HEK293 (cell line): ENCODE data around the gene NUDT3.

Source experiments
- CTCF ChIA-PET: fragments of 350-600 bp; formaldehyde crosslinking; extraction: SDS; loops from one replicate; lab custom pipeline; 2021; ENCODE audit warnings: antibody characterized with exemption; lab: Yijun Ruan, JAX
- POLR2A ChIA-PET: fragments of 300-600 bp; formaldehyde crosslinking; extraction: SDS; loops from one replicate; lab custom pipeline; 2020; ENCODE audit warnings: antibody characterized with exemption, inconsistent platforms; lab: Yijun Ruan, JAX
- H3K27ac ChIP-seq: fragments of 200-500 bp; sonication (Bioruptor generic); 2 replicates; pipeline ENCODE4 v1.5.1; 2014; ENCODE audit warnings: low read depth, low read length, control low read depth, inconsistent platforms; ENCODE audit errors: extremely low read depth
- H3K36me3 ChIP-seq, 2 experiments: fragments of 200-500 bp in 1 of 2; sonication (Bioruptor generic) in 1 of 2; 1 replicate in 1 of 2; 2 replicates in 1 of 2; pipeline ENCODE4 v1.5.1; 2014 to 2017; ENCODE audit warnings: inconsistent platforms in 2 of 2, low read length in 2 of 2; ENCODE audit not compliant: control insufficient read depth in 2 of 2, insufficient read depth in 1 of 2
- H3K4me1 ChIP-seq: fragments of 200-500 bp; sonication (Bioruptor generic); 2 replicates; pipeline ENCODE4 v1.5.1; 2014; ENCODE audit warnings: mild to moderate bottlenecking, low read length, inconsistent platforms; ENCODE audit not compliant: control insufficient read depth, insufficient read depth
- H3K4me3 ChIP-seq: 2 replicates; pipeline ENCODE4 v1.5.1; 2011; ENCODE audit warnings: low read depth, mild to moderate bottlenecking, control low read depth, low read length, moderate library complexity
- H3K9me3 ChIP-seq: fragments of 200-500 bp; sonication (Bioruptor generic); 2 replicates; pipeline ENCODE4 v1.5.1; 2014; ENCODE audit warnings: low read depth, low read length, inconsistent platforms; ENCODE audit not compliant: control insufficient read depth, insufficient read depth
- EGR2 ChIP-seq: fragments of 450-650 bp; formaldehyde crosslinking; IDR thresholded peaks from 2 replicates; pipeline ENCODE4 v1.5.1; 2016; ENCODE audit warnings: low read depth, missing biosample characterization, missing genetic modification characterization
- KLF8 ChIP-seq: fragments of 450-650 bp; formaldehyde crosslinking; IDR thresholded peaks from 2 replicates; pipeline ENCODE4 v1.5.1; 2016; ENCODE audit warnings: missing biosample characterization, missing genetic modification characterization
- TSHZ1 ChIP-seq: fragments of 450-650 bp; formaldehyde crosslinking; IDR thresholded peaks from 2 replicates; pipeline ENCODE4 v1.5.1; 2016; ENCODE audit warnings: missing biosample characterization, missing genetic modification characterization, borderline replicate concordance
- ZFHX2 ChIP-seq: fragments of 450-650 bp; formaldehyde crosslinking; conservative IDR thresholded peaks from 2 replicates; pipeline ENCODE4 v1.5.1; 2016; ENCODE audit warnings: missing biosample characterization, missing genetic modification characterization
- ZNF214 ChIP-seq: fragments of 450-650 bp; formaldehyde crosslinking; IDR thresholded peaks from 2 replicates; pipeline ENCODE4 v1.5.1; 2017; ENCODE audit warnings: missing biosample characterization, mild to moderate bottlenecking, missing genetic modification characterization, borderline replicate concordance
- ZNF350 ChIP-seq: fragments of 450-650 bp; formaldehyde crosslinking; IDR thresholded peaks from 2 replicates; pipeline ENCODE4 v1.5.0; 2017; ENCODE audit warnings: missing biosample characterization, mild to moderate bottlenecking, missing genetic modification characterization
- ZNF354C ChIP-seq: fragments of 450-650 bp; formaldehyde crosslinking; IDR thresholded peaks from 2 replicates; pipeline ENCODE4 v1.5.1; 2016; ENCODE audit warnings: missing biosample characterization, missing genetic modification characterization, low read depth, borderline replicate concordance
- ZNF585B ChIP-seq: fragments of 450-650 bp; formaldehyde crosslinking; IDR thresholded peaks from 2 replicates; pipeline ENCODE4 v1.5.1; 2016; ENCODE audit warnings: missing biosample characterization, missing genetic modification characterization
- TF ChIP-seq, protein P1 (sequence below): fragments of 450-650 bp; formaldehyde crosslinking; IDR thresholded peaks from 2 replicates; pipeline ENCODE4 v1.5.1; 2016; ENCODE audit warnings: missing biosample characterization, missing genetic modification characterization, low read depth

NUDT3 gene

DNA sequence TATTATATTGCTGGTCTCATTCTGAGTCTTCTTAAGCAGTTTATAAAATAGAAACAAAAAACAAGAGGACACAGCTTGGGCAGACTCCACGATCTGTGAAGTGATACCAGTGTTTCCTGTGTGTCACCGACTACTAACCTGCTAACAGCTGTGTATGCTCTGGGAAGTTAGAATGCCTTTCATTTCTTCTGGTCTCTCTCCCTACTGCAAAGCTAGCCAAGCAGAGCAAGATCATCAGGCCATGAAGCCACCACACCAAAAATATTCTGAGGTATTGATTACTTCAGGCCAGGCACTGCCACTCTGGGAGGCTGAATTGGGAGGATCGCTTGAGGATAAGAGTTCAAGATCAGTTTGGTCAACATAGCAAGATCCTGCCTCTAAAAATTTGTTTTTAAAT is 96.7 kb downstream of the NUDT3 start:
- Histone ChIP-seq H3K27ac (no peak overlapping the region), H3K9me3 (no peaks in the 10 kb centered on the region), H3K4me3 (no peak overlapping the region), H3K36me3 (peaks cover 9 to 15% of the 10 kb centered on the region in 2 experiments; a peak in 2 of 3 replicates), H3K4me1 (0 out of 2 replicates have a peak, but pooled peaks cover 3% of the 10 kb centered on the region)
- ChIA-PET CTCF (interaction anchor here (0.7 kb wide), 1 partner anchor 8 kb away, joined by 3 read pairs; no protein-coding TSS in a partner anchor), POLR2A (no interaction called here)
- TF ChIP-seq ZNF354C (tag by site-specific recombination) = no peak
- TF ChIP-seq ZNF214 (tag by site-specific recombination) = no peak
- no peak for TF ChIP-seq KLF8 (tag by site-specific recombination)
- no peak for TF ChIP-seq ZNF585B (tag by site-specific recombination)

DNA sequence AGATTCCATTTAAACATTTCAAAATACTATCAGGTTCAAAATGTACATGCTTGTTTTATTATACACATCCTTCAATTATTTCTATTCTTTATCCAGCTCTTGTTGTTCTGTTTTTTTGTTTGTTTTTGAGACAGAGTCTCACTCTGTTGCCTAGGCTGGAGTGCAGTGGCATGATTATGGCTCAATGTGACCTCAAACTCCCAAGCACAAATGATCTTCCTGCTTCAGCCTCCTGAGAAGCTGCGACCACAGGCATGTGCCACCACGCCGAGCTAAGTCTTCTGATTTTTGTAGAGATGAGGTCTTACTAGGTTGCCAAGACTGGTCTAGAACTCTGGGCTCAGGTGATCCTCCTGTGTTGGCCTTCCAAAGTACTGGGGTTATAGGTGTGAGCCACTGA is 99.5 kb downstream of the NUDT3 start:
- no peak overlapping the region for H3K4me3 ChIP-seq
- H3K9me3 ChIP-seq = no peaks in the 10 kb centered on the region
- no peaks in the 10 kb centered on the region for H3K4me1 ChIP-seq
- H3K27ac ChIP-seq = no peak overlapping the region
- POLR2A ChIA-PET = no interaction called here
- TF ChIP-seq, protein P1, sequence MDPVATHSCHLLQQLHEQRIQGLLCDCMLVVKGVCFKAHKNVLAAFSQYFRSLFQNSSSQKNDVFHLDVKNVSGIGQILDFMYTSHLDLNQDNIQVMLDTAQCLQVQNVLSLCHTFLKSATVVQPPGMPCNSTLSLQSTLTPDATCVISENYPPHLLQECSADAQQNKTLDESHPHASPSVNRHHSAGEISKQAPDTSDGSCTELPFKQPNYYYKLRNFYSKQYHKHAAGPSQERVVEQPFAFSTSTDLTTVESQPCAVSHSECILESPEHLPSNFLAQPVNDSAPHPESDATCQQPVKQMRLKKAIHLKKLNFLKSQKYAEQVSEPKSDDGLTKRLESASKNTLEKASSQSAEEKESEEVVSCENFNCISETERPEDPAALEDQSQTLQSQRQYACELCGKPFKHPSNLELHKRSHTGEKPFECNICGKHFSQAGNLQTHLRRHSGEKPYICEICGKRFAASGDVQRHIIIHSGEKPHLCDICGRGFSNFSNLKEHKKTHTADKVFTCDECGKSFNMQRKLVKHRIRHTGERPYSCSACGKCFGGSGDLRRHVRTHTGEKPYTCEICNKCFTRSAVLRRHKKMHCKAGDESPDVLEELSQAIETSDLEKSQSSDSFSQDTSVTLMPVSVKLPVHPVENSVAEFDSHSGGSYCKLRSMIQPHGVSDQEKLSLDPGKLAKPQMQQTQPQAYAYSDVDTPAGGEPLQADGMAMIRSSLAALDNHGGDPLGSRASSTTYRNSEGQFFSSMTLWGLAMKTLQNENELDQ (tag by site-specific recombination) = no peak
- TF ChIP-seq, all 188 proteins: peak for 0
- CTCF ChIA-PET = interaction anchor here (0.5 kb wide), 2 partner anchors 691 to 842 kb away, joined by 3 read pairs; no protein-coding TSS in a partner anchor
- peaks cover 9 to 15% of the 10 kb centered on the region in 2 experiments; a peak in 2 of 3 replicates for H3K36me3 ChIP-seq

- H3K4me3 ChIP-seq = no peak overlapping the region
- ChIA-PET CTCF (no interaction called here), POLR2A (interaction anchor here (0.6 kb wide), 1 partner anchor 127 kb away, joined by 3 read pairs; no protein-coding TSS in a partner anchor)
Measured at GRCh38 chr6:34289137-34289536, 103.3 kb downstream of the NUDT3 start.

More at GRCh38 chr6:34289137-34289536, 103.3 kb downstream of the NUDT3 start:
- H3K9me3 ChIP-seq = no peaks in the 10 kb centered on the region
- H3K36me3 ChIP-seq = peaks cover 5 to 23% of the 10 kb centered on the region in 2 experiments; a peak in 2 of 3 replicates
- TF ChIP-seq TSHZ1 (tag by site-specific recombination) = no peak
- TF ChIP-seq ZFHX2 (tag by site-specific recombination) = peak; percentile 81
- no peak for TF ChIP-seq ZNF350 (tag by site-specific recombination)
- peak; percentile 71 for TF ChIP-seq EGR2
- H3K27ac ChIP-seq = no peak overlapping the region
- no peaks in the 10 kb centered on the region for H3K4me1 ChIP-seq
